Activated T-helper 1 cell treated with anti-CD3 and anti-CD28 coated beads, Interleukin-12 subunit alpha, Interleukin-12 subunit beta, Interleukin-2, Interleukin-4 antibody, amounts not matched to agents 30 ng/mL and 10 ng/mL and 1 ng/mL, durations not matched to agents 14 hours and 24 hours and 36 hours (primary cell): ENCODE data around the gene RBM17. TPM values are rescaled to one million over a fixed set of nuclear protein-coding genes. Genes with fewer than 3 reads are reported as not detected.
"Not testable (repeated sequence)": the region's sequence is repeated elsewhere in the genome, so short reads cannot be mapped to it uniquely, and the experiment has no call there.

Source experiments
- DNase-seq: peaks from one replicate; pipeline ENCODE4 v3.0.0; 2021; ENCODE audit warnings: low spot score
- H3K27ac Mint-ChIP-seq: one replicate; pipeline ENCODE4 v1.8.0; 2021; ENCODE audit warnings: mild to moderate bottlenecking, mixed read lengths
- H3K27me3 Mint-ChIP-seq: one replicate; pipeline ENCODE4 v1.8.0; 2022; ENCODE audit warnings: mild to moderate bottlenecking, moderate library complexity, mixed read lengths; ENCODE audit not compliant: insufficient read depth
- H3K36me3 Mint-ChIP-seq: one replicate; pipeline ENCODE4 v1.8.0; 2021; ENCODE audit warnings: low read depth, mixed read lengths
- H3K4me1 Mint-ChIP-seq: one replicate; pipeline ENCODE4 v1.8.0; 2021; ENCODE audit warnings: low read depth, mixed read lengths
- H3K4me3 Mint-ChIP-seq: one replicate; pipeline ENCODE4 v1.8.0; 2021; ENCODE audit warnings: mild to moderate bottlenecking, moderate library complexity, mixed read lengths
- H3K9me3 Mint-ChIP-seq: one replicate; pipeline ENCODE4 v1.8.0; 2021; ENCODE audit warnings: mixed read lengths
- intact Hi-C: fragments of 100-400 bp; cut with micrococcal nuclease; formaldehyde crosslinking; loops from one replicate; pipeline ENCODE4 v1.15.1; 2024
- total RNA-seq: library from RNA; stranded (reverse); gene quantifications from 2 replicates; pipeline ENCODE4 v1.2.3, GENCODE V29; 2022

The RBM17 gene
- total RNA-seq, 1 donor from 2014 or later = 265 TPM

- H3K4me3 Mint-ChIP-seq = peak overlapping the region; percentile 73
- no peaks in the 10 kb centered on the region for H3K36me3 Mint-ChIP-seq
- peaks cover 7% of the 10 kb centered on the region for H3K27me3 Mint-ChIP-seq
These were observed 51.5 kb downstream of the RBM17 start for GRCh38 chr10:6140141-6140841.

GRCh38 chr10:6140965-6141295 is 52.1 kb downstream of the RBM17 start:
- Mint-ChIP-seq H3K27ac (peak overlapping the region; percentile 94), H3K4me1 (peaks cover 76% of the 10 kb centered on the region), H3K4me3 (peak overlapping the region; percentile 73), H3K36me3 (peaks cover 2% of the 10 kb centered on the region), H3K27me3 (peaks cover 7% of the 10 kb centered on the region), H3K9me3 (no peaks in the 10 kb centered on the region)
- DNase-seq = no peak
- intact Hi-C loops = loop anchor here (1.0 to 5.0 kb wide), 7 partner anchors 10 to 329 kb away; partner anchors contain the start of gene GDI2

More at GRCh38 chr10:6140141-6140841, 51.5 kb downstream of the RBM17 start:
- peaks cover 78% of the 10 kb centered on the region for H3K4me1 Mint-ChIP-seq
- no peaks in the 10 kb centered on the region for H3K9me3 Mint-ChIP-seq
- DNase-seq = peak; percentile 46
- intact Hi-C loops = loop anchor here (2.0 to 5.0 kb wide), 3 partner anchors 88 to 328 kb away; partner anchors contain the start of gene GDI2
- H3K27ac Mint-ChIP-seq = no peak overlapping the region

GRCh38 chr10:6141296-6142151 is 52.7 kb downstream of the RBM17 start:
- Mint-ChIP-seq H3K9me3 (no peaks in the 10 kb centered on the region), H3K36me3 (peaks cover 4% of the 10 kb centered on the region), H3K27ac (peak overlapping the region; percentile 94), H3K4me1 (peaks cover 76% of the 10 kb centered on the region), H3K27me3 (peaks cover 7% of the 10 kb centered on the region), H3K4me3 (peak overlapping the region; percentile 73)
- no peak for DNase-seq
- intact Hi-C loops = loop anchor here (1.0 to 5.0 kb wide), 7 partner anchors 10 to 329 kb away; partner anchors contain the start of gene GDI2

GRCh38 chr10:6142186-6142585 is 53.4 kb downstream of the RBM17 start:
- not testable (repeated sequence) for H3K9me3 Mint-ChIP-seq, H3K27ac Mint-ChIP-seq, DNase-seq, H3K36me3 Mint-ChIP-seq, H3K27me3 Mint-ChIP-seq
- Mint-ChIP-seq H3K4me3 (peak overlapping the region; percentile 22), H3K4me1 (peaks cover 76% of the 10 kb centered on the region)
- intact Hi-C loops = loop anchor here (5.0 kb wide), 2 partner anchors 90 to 330 kb away; partner anchors contain the start of gene GDI2

- H3K4me1 Mint-ChIP-seq = peaks cover 77% of the 10 kb centered on the region
- H3K36me3 Mint-ChIP-seq = peaks cover 13% of the 10 kb centered on the region
- no peaks in the 10 kb centered on the region for H3K9me3 Mint-ChIP-seq
- H3K4me3 Mint-ChIP-seq = peak overlapping the region; percentile 85
- DNase-seq = no peak
- H3K27me3 Mint-ChIP-seq = peaks cover 7% of the 10 kb centered on the region
- intact Hi-C loops = loop anchor here (5.0 kb wide), 2 partner anchors 90 to 330 kb away; partner anchors contain the start of gene GDI2
- peak overlapping the region; percentile 12 for H3K27ac Mint-ChIP-seq
These were observed 53.8 kb downstream of the RBM17 start for GRCh38 chr10:6142644-6143043.

GRCh38 chr10:6143181-6143580 is 54.3 kb downstream of the RBM17 start:
- Mint-ChIP-seq H3K36me3 (peaks cover 15% of the 10 kb centered on the region), H3K27me3 (peaks cover 7% of the 10 kb centered on the region), H3K9me3 (no peaks in the 10 kb centered on the region), H3K4me1 (peaks cover 83% of the 10 kb centered on the region), H3K4me3 (peak overlapping the region; percentile 85), H3K27ac (no peak overlapping the region)
- DNase-seq = no peak
- intact Hi-C loops = loop anchor here (5.0 kb wide), 2 partner anchors 91 to 331 kb away; partner anchors contain the start of gene GDI2

GRCh38 chr10:6144406-6145165 is 55.8 kb downstream of the RBM17 start:
- no peaks in the 10 kb centered on the region for H3K27me3 Mint-ChIP-seq

GRCh38 chr10:6145166-6145987 is 56.5 kb downstream of the RBM17 start:
- Mint-ChIP-seq H3K4me3 (peak overlapping the region; percentile 86), H3K9me3 (no peaks in the 10 kb centered on the region)
- intact Hi-C loops = loop anchor here (2.0 kb wide), 1 partner anchor 397 kb away; no protein-coding TSS in a partner anchor

More at GRCh38 chr10:6144406-6145165, 55.8 kb downstream of the RBM17 start:
- Mint-ChIP-seq H3K27ac (peak overlapping the region; percentile 86), H3K4me1 (peaks cover 82% of the 10 kb centered on the region), H3K36me3 (peaks cover 23% of the 10 kb centered on the region), H3K9me3 (no peaks in the 10 kb centered on the region), H3K4me3 (peak overlapping the region; percentile 85)
- DNase-seq = peak; percentile 89
- intact Hi-C loops = loop anchor here (1.0 to 5.0 kb wide), 4 partner anchors 8 to 398 kb away; partner anchors contain the start of gene GDI2

GRCh38 chr10:6146013-6146785 is 57.4 kb downstream of the RBM17 start:
- Mint-ChIP-seq H3K4me3 (peak overlapping the region; percentile 86), H3K27me3 (no peaks in the 10 kb centered on the region), H3K27ac (peak overlapping the region; percentile 61), H3K9me3 (no peaks in the 10 kb centered on the region), H3K4me1 (peaks cover 80% of the 10 kb centered on the region), H3K36me3 (peaks cover 30% of the 10 kb centered on the region)
- no peak for DNase-seq
- intact Hi-C loops = no loop called here

More at GRCh38 chr10:6145166-6145987, 56.5 kb downstream of the RBM17 start:
- H3K27ac Mint-ChIP-seq = peak overlapping the region; percentile 51
- H3K36me3 Mint-ChIP-seq = peaks cover 27% of the 10 kb centered on the region
- H3K4me1 Mint-ChIP-seq = peaks cover 81% of the 10 kb centered on the region
- no peak for DNase-seq
- no peaks in the 10 kb centered on the region for H3K27me3 Mint-ChIP-seq

GRCh38 chr10:6146921-6147320 is 58.1 kb downstream of the RBM17 start:
- peaks cover 78% of the 10 kb centered on the region for H3K4me1 Mint-ChIP-seq
- intact Hi-C loops = no loop called here
- peak overlapping the region; percentile 86 for H3K4me3 Mint-ChIP-seq
- no peaks in the 10 kb centered on the region for H3K9me3 Mint-ChIP-seq
- no peaks in the 10 kb centered on the region for H3K27me3 Mint-ChIP-seq
- H3K36me3 Mint-ChIP-seq = peaks cover 31% of the 10 kb centered on the region
- no peak for DNase-seq
- no peak overlapping the region for H3K27ac Mint-ChIP-seq

GRCh38 chr10:6148251-6148701 is 59.4 kb downstream of the RBM17 start:
- DNase-seq = no peak
- no peaks in the 10 kb centered on the region for H3K9me3 Mint-ChIP-seq
- peaks cover 32% of the 10 kb centered on the region for H3K36me3 Mint-ChIP-seq
- H3K4me1 Mint-ChIP-seq = peaks cover 72% of the 10 kb centered on the region
- no peaks in the 10 kb centered on the region for H3K27me3 Mint-ChIP-seq
- intact Hi-C loops = no loop called here
- peak overlapping the region; percentile 5 for H3K4me3 Mint-ChIP-seq
- no peak overlapping the region for H3K27ac Mint-ChIP-seq
